ENCODE data around the gene NCAPH2.

Gene NCAPH2

DNA sequence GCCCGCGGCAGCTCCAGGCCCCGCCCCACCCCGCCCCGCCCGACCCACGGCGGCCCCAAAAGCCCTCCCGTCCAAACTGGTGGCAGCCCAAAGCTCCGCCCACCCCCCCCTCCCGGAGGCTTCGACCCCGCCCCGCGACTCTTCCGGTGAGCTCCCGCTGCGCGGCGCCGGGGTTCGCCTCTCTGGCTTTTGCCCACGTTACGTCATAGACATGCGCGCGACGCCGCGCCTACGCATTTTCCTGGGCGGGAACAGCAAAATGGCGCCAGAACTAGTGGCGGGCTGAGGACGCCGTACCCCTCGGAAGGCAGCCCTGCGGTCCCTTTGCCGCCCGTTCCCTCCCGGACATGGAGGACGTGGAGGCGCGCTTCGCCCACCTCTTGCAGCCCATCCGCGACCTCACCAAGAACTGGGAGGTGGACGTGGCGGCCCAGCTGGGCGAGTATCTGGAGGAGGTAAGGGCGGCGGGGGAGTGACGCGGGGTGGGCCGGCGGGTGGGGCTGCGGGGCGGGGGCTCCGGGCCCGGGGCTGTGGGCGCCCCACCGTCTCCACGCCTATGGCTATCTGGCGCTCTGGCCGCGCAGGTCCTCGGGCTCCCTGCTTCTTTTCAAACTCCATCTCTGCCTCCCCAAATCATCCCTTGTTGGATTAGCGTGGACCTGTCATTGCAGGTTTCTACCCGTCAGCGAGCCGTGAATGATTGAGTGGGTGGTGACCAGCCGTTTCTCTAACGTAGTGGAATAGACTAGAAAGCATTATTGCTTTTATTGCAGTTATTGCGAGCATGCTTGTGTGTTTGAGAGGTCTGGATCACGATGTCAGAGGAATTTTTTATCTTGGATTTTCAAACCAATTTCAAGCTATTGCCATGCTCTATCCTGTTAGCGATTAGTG is at the start of gene NCAPH2:
NCAPH2 (plus strand) TSS at position 234 of the 894 bp plus-strand sequence; CDS start at position 348, 114 bp downstream.
- DNase-seq (ENCODE audit: low read depth), result peak; percentile 96

DNA sequence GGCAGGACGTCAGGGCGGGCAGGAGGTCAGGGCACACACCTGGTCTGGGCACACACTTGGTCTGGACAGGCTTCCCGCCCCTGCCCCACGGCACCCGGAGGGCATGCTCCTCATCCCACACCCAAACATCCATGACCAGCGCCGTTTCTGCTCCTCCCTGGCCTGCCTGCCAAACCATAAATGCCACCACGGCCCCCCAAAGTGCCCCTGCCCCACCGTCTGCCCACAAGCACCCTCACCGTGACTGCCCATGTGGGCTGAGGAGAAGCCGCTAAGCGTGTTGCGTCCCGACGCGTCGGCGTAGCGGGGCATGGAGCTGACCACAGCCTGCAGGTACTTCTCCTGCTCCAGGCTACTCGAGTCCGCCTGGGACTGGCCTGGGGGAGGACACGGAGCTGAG is 49.0 kb upstream of the NCAPH2 start:
- DNase-seq (ENCODE audit: low read depth), result no peak

- no peak for DNase-seq (ENCODE audit: low read depth)
Measured at GRCh38 chr22:50459496-50460140, 48.4 kb upstream of the NCAPH2 start.

- DNase-seq (ENCODE audit: low read depth), result no peak
Measured at GRCh38 chr22:50460938-50461337, 47.1 kb upstream of the NCAPH2 start.

DNA sequence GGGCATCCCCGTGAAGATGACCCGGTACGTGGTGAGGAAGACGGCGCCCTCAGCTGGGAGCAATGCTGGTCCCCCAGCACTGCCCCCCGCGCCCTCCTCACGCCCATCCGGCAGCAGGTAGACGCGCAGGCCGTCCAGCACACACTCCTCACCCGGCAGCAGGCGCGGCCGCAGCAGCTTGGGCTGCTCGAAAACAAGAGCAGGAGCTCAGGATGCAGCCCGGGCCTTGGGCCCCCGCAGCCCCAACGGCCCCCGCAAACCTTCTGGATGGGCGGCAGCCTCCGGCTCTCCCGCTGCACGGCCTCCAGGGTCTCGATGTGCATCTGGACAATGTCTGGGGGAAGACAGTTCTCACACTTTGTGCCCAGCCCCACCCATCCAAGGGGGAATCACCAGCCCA is 46.5 kb upstream of the NCAPH2 start:
- DNase-seq (ENCODE audit: low read depth), result no peak

DNA sequence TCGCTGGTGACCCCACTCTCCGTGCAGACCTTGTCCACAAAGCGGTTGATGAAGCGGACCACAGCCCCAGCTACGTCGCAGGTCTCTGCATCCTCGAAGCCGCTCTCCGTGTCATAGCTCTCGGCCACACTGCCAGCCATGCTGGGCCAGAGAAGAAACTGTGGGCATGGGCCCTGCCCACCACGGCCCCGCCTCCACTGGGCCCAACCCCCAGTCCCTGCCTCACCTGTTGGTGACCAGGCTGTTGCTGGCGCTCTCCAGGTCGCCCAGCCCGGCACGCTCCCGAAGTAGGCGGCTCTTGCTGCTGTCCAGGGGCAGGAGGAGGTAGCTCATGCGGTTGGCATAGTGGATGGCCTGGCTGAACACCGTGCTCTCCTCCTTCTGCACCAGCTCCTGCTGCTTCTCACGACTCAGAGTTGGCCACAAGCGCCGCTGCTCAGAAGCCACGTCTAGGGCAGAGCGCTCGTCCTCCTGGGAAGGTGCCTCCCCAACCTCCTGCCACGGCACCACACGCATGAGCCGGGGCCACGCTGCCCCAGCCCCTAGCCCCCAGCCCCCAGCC is 46.0 kb upstream of the NCAPH2 start:
- no peak for DNase-seq (ENCODE audit: low read depth)

DNA sequence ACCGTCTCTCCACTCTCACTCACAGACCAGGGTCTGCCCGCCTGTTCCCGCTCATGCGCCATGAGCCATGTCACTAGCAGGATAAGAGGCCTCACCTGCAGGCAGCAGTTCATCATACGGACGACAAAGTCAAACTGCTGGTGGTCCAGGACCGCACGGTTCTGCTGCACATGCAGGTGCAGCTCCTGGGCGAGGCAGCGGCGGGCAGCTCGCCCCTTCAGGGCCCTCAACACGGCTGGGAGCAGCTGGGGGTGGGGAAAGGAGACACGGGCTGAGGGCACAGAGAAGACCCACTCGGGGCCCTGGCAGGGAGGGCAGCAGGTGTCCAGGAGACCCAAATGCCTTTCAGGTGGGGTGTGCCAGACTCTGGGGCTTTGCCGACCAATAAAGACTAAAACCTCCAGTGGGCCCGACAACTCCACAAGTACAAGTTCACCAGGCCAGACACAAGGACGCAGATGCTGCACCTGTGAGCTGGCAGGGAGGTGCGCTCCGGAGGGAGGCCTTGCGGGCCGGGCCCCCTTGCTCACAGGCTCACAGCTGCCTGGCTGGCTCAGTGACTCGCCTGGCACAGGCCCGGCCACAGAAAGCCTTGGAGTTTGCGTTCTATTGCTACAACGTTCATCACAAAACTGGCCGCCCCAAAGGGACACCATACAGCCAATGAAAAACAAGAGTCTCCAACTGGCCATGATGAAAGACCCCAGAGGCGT is 44.7 kb upstream of the NCAPH2 start:
- DNase-seq (ENCODE audit: low read depth), result no peak

DNA sequence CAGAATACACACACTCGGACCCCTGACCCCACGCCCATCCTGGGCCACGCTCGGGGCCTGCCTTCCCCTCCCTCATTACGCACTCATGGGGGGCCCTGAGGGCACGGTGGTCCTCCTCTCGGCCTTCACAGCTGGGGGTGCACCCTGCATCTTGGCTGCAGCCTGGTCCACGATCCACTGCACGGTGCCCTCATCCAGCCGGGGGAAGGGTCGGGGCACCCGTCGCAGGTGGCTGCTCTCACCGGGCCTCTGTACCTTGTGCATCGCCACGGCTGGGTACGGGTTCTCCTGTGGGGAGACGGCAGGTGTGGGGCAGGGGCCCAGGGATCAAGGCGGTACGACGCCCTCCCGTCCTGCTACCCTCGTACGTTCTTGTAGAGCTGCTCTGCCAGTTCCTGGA is 43.6 kb upstream of the NCAPH2 start:
- no peak for DNase-seq (ENCODE audit: low read depth)

- no peak for DNase-seq (ENCODE audit: low read depth)
Measured at GRCh38 chr22:50465066-50465930, 42.7 kb upstream of the NCAPH2 start.

DNA sequence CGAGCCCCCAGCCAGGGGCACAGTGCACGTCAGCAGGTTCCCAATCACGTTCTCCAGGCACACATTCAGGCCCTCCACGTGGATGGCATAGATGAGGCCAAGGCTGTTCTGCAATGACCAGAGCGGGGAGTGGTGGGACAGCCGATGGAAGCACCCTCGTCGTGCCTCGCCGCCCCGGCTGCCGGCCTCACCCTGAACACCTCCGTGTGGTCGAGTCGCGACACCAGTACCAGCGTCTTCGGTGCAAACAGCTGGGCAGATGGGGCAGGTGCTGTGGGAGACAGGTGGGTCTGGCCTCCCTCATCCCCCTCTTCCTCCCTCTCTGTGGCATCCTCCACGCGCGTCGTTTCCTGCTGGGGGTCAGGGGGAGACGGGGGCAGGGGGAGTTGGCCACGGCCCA is 40.7 kb upstream of the NCAPH2 start:
- DNase-seq (ENCODE audit: low read depth), result no peak

DNA sequence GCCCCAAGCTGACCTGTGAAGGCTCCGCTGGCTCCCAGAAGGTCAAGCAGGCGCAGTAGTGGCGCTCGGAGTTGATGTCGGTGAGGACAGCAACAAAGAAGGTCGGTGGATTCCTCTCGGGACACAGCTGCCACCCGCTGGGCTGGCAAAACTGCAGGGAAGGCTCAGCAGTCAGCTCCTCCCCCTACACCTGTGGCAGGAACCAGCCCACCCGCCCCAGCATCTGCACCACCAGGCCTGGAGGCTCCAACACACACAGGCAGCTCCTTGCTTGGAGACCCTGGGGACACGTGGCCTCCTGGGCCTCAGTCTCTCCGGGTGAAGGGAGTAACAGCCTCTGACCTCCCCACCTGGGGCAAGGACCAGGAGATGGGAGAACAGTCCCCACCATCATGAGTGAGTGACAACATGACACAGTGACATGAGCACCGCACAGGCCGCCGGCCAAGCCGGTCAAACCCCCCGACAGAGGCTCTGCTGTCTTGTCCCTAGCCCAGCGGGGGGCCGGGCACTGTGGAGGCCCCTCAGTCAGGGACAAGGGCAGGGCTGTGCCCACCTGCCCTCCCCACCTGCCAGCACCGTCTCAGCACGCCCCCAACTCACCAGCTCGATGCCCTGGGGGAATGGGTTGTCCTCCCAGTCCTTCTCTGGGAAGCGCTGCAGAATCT is 40.1 kb upstream of the NCAPH2 start:
- no peak for DNase-seq (ENCODE audit: low read depth)

- DNase-seq (ENCODE audit: low read depth), result no peak
Measured at GRCh38 chr22:50468626-50469025, 39.4 kb upstream of the NCAPH2 start.

- no peak for DNase-seq (ENCODE audit: low read depth)
Measured at GRCh38 chr22:50469377-50470305, 38.4 kb upstream of the NCAPH2 start.

DNA sequence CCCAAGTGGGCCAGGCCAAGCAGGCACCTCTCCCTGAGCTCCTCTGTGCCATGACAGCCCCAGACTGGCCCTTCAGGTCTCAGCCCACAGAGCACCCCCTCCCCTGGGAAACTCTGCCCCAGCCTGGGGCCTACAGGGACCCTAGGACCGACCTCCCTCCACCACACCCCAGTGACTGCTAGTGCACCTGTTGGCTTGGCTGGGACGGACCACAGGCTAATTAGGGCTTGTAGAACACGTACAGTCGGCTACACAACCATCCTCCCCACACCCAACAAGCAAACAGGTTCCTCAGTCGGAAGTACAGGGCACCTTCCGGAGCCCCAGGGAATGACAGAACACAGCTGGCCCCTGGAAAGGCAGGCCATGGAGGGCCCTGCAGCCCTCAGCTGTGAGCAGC is 37.5 kb upstream of the NCAPH2 start:
- no peak for DNase-seq (ENCODE audit: low read depth)

- DNase-seq (ENCODE audit: low read depth), result no peak
Measured at GRCh38 chr22:50471197-50471847, 36.7 kb upstream of the NCAPH2 start.

GRCh38 chr22:50471962-50472361 is 36.1 kb upstream of the NCAPH2 start:
- no peak for DNase-seq (ENCODE audit: low read depth)

DNA sequence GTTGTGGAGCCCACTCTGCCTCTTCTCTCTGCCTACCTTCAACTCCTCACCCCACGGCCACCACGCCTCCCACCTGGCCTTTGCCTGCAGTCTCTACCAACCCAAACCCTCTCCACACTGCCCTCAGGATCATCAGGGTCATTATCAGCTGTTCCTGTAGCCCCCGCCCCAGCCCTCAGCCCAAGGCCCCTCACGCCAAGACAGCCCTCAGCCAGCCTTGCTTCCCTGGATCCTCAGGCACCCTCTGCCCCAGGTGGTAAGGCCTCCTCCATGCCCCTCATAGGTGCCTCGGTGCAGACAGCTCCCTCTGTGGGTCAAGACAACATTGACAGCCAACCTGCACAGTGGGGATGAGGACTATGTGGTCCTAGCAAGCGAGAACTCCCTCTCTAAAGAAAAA is 34.9 kb upstream of the NCAPH2 start:
- no peak for DNase-seq (ENCODE audit: low read depth)

DNA sequence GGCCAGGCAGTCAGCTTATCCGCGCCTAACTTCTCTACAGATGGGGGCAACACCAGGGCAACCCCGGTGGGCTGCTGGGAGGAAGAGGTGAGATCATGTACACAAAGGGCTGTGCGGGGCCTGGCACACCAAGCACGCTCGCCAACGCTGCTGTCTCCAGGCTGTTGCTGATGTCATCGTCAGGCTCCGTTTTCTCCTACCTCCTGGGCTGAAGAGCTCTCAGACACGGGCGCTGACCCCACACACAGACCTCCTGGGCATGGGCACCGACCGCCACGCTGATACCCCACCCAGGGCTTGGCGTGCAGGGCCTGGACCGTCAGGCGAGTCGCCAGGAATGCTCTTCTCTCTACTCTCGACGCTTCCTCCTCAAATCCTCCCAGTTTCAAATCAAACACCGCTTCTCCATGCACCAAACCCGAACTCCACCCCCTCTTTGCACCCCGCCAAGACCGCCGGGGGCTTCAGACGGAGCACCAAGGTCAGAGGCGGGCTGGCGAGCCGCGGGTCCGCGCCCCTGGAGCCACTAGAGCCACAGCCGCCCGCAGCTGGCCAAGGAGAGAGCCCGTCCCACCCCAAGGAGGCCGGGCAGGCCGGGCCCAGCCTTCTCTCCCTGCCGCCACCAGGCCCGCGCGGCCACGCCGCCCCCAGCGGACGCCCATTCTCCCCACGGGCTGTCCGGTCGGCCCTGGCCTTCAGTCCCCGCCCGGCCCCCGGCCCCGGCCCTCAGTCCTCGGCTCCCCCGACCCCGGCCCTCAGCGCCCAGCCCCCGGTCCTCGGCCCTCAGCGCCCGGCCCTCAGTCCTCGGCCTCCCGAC is 34.0 kb upstream of the NCAPH2 start:
- DNase-seq (ENCODE audit: low read depth), result peak; percentile 56

Data from fibroblast of gingiva (primary cell).